Endothelial cell of umbilical vein (primary cell): ENCODE measurements around the gene ZNF628.

Experiments
- CTCF ChIP-seq, 2 donors: IDR thresholded peaks; 1 replicate in 1 of 2; 2 replicates in 1 of 2; pipeline ENCODE4 v1.5.1; 2011; ENCODE audit warnings: low read length in 2 of 2, mild to moderate bottlenecking in 2 of 2, moderate library complexity in 2 of 2, control low read depth in 1 of 2, inconsistent platforms in 1 of 2, low read depth in 1 of 2; ENCODE audit not compliant: insufficient read depth in 1 of 2; ENCODE audit errors: extremely low read depth in 1 of 2
- EZH2 ChIP-seq: IDR thresholded peaks from 2 replicates; pipeline ENCODE4 v1.6.1; 2012; ENCODE audit warnings: borderline replicate concordance, low read depth, mild to moderate bottlenecking, moderate library complexity, low read length, inconsistent platforms; ENCODE audit not compliant: severe bottlenecking
- GATA2 ChIP-seq: IDR thresholded peaks from 2 replicates; pipeline ENCODE4 v1.7.0; 2011; ENCODE audit warnings: low read depth, mild to moderate bottlenecking, moderate library complexity, mixed read lengths, low read length; ENCODE audit not compliant: insufficient read length, insufficient read depth
- JUN ChIP-seq: IDR thresholded peaks from 2 replicates; pipeline ENCODE4 v1.6.1; 2011; ENCODE audit warnings: borderline replicate concordance, low read depth; ENCODE audit not compliant: insufficient read length, insufficient read depth
- MAX ChIP-seq: IDR thresholded peaks from 2 replicates; pipeline ENCODE4 v1.6.1; 2011; ENCODE audit not compliant: insufficient read depth, insufficient read length
- MYC ChIP-seq: IDR thresholded peaks from one replicate; pipeline ENCODE4 v1.6.1; 2011; ENCODE audit warnings: mild to moderate bottlenecking, low read depth, low read length
- POLR2A ChIP-seq: IDR thresholded peaks from 2 replicates; pipeline ENCODE4 v1.6.1; 2012; ENCODE audit warnings: low read depth, mild to moderate bottlenecking, control low read depth, low read length
- POLR2AphosphoS5 ChIP-seq: IDR thresholded peaks from 2 replicates; pipeline ENCODE4 v1.6.1; 2012; ENCODE audit warnings: low read depth, mild to moderate bottlenecking, control low read depth, low read length, moderate library complexity; ENCODE audit not compliant: insufficient read depth

- TF ChIP-seq POLR2A = no peak
- TF ChIP-seq CTCF (IDR thresholded peaks at IDR 0.05; ENCODE audit: extremely low read depth in 1 of 2, insufficient read depth in 1 of 2, low read depth in 1 of 2, low read length in 2 of 2) = no peak
- TF ChIP-seq EZH2 = no peak
- no peak for TF ChIP-seq MYC
- no peak for TF ChIP-seq POLR2AphosphoS5
- no peak for TF ChIP-seq JUN
- no peak for TF ChIP-seq MAX
- TF ChIP-seq GATA2 = no peak
These were observed 14.3 kb downstream of the ZNF628 start for GRCh38 chr19:55490478-55491432.
